Skeletal muscle tissue (tissue), 4 donors: ENCODE results near the gene VDAC1. TPM values are rescaled to one million over a fixed set of nuclear protein-coding genes. Genes with fewer than 3 reads are reported as not detected.

Experiments used
- H3K27ac ChIP-seq: one replicate; pipeline ENCODE4 v1.7.0; 2013; ENCODE audit warnings: mild to moderate bottlenecking, low read depth, low read length, inconsistent platforms
- H3K27me3 ChIP-seq, 3 donors: one replicate each; pipeline ENCODE4 v1.7.0; 2013; ENCODE audit warnings: low read length in 3 of 3; ENCODE audit not compliant: control insufficient read depth in 3 of 3, insufficient read depth in 3 of 3
- H3K36me3 ChIP-seq, 3 donors: one replicate each; pipeline ENCODE4 v1.7.0; 2013; ENCODE audit warnings: low read length in 3 of 3; ENCODE audit not compliant: control insufficient read depth in 3 of 3, insufficient read depth in 3 of 3
- H3K4me1 ChIP-seq, 3 donors: one replicate each; pipeline ENCODE4 v1.7.0; 2013; ENCODE audit warnings: low read length in 3 of 3, mild to moderate bottlenecking in 3 of 3; ENCODE audit not compliant: control insufficient read depth in 3 of 3, insufficient read depth in 3 of 3
- H3K4me3 ChIP-seq, 3 donors: one replicate each; pipeline ENCODE4 v1.7.0; 2013; ENCODE audit warnings: low read length in 3 of 3
- H3K9ac ChIP-seq, 3 donors: one replicate each; pipeline ENCODE4 v1.7.0; 2013; ENCODE audit warnings: low read length in 3 of 3, mild to moderate bottlenecking in 3 of 3, moderate library complexity in 2 of 3, low read depth in 1 of 3
- H3K9me3 ChIP-seq, 3 donors: one replicate each; pipeline ENCODE4 v1.7.0; 2013; ENCODE audit warnings: low read length in 3 of 3; ENCODE audit not compliant: control insufficient read depth in 3 of 3
- total RNA-seq: library from RNA; depleted of rRNA; stranded (reverse); fragments of >200 nt; gene quantifications from one replicate; pipeline ENCODE4 v1.2.3, GENCODE V29; 2014
- donor health status: Osteomylitis.

Gene VDAC1
- total RNA-seq, result 257 TPM

DNA sequence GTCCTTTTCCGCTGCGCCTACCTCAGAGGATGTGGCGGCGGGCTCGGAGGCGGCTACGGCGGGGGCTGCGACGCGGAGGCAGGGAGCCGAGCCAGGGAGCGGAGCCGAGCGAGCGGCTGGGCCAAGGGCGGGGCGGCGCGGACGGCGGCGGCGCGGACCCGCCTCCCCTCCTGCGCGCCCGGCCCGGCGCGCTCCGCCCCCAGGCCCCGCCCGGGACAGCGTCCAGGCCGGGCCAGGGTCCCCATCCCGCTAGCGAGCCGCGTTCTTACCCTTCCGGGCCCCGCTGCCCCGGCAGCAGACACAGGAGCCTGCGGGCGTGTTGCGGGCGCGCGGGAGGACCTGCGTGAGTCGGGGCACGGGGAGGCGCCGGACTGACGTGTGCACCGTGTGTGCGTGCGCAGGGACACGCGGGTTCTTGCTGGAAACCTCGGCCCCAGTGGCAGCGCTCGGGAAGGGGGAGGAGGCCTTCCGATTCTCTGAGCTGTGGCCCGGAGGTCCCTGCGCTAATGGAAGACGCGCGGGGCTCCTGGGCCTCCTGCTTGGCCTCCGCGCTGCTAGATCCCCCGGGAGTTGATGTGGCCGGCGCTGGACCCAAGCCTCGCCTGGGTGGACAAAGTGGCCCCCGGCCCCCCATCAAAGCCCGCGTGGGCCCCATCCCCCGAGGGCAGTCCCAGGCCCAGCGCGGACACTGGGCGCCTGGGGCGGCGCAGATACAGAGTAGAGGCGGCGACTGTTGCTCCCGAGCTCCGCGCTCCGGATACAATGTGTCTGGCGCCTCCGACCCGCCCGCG, at the start of gene VDAC1:
VDAC1 (minus strand) TSS at position 350 of the 791 bp plus-strand sequence. CDS start 11,963 bp downstream, outside the sequence.
- Histone ChIP-seq H3K4me1 (peaks cover 48 to 55% (median 50%) of the 10 kb centered on the region in 3 donors), H3K27me3 (no peaks in the 10 kb centered on the region), H3K4me3 (peak within 1 kb of the TSS; percentile 71 to 87 (median 85)), H3K9me3 (no peaks in the 10 kb centered on the region), H3K27ac (peak within 1 kb of the TSS; percentile 98), H3K36me3 (peaks cover 5 to 10% (median 8%) of the 10 kb centered on the region in 3 donors), H3K9ac (peak within 1 kb of the TSS; percentile 92 to 99 (median 92))

DNA sequence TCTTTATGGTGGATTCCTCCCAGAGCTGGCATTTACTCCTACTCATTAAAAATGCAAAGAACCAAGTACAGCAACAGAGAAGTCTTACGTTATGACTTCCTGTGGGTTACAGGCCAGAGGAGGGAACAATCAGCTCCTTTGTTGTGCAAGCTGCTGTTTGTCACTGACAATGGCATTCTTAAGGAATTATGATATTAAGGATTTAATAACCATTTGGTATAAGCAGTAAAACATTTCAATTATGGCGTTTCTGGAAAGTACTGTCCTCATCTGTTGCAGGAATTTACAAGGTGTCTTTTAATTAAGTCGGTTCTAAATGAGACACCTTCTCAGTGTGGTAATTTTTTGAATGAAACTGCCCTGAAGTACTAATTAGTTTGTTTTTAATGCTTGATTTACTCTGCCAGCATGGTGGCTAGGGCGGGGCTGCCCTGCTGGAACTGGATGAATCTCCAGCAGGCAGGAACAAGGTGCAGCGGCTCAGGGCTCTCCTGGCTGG, 49.1 kb upstream of the VDAC1 start:
- H3K9me3 ChIP-seq, result no peaks in the 10 kb centered on the region

DNA sequence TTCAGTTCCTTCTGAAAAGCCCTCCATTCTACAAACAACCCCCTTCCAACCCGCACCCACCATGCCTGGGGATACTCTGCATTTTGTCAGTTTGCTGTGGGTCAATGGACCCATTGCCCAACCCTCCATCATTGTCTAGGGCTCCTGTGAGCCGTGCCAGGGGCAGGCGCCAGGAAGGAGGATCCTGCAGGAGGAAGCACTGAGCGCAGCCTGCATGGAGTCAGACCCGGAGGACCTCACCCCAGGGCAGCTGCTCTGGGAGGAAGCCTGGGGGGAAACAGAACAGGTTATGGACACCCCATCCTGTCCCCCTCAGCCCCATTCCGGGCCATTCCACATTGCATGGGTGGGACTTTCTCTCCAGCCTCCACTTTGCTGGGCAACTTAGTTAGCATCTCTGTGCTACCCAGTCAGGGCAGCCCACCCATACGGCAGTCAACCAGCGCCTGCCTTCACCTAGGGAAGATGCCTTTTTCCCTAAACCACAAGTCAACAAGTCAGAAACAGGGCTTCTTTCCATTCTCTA, 48.6 kb upstream of the VDAC1 start:
- no peak overlapping the region for H3K27ac ChIP-seq
- no peak overlapping the region for H3K9ac ChIP-seq
- H3K4me1 ChIP-seq, result peaks cover 0 to 2% (median under 1%) of the 10 kb centered on the region in 3 donors
- H3K4me3 ChIP-seq, result no peak overlapping the region
- no peaks in the 10 kb centered on the region for H3K36me3 ChIP-seq
- H3K9me3 ChIP-seq, result no peaks in the 10 kb centered on the region
- H3K27me3 ChIP-seq, result no peaks in the 10 kb centered on the region

More for the DNA sequence above, 49.1 kb upstream of the VDAC1 start:
- no peaks in the 10 kb centered on the region for H3K27me3 ChIP-seq
- H3K27ac ChIP-seq, result no peak overlapping the region
- peaks cover 4 to 7% (median 5%) of the 10 kb centered on the region in 3 donors for H3K4me1 ChIP-seq
- H3K9ac ChIP-seq, result no peak overlapping the region
- no peak overlapping the region for H3K4me3 ChIP-seq
- H3K36me3 ChIP-seq, result no peaks in the 10 kb centered on the region

GRCh38 chr5:134051305-134051704, 46.5 kb upstream of the VDAC1 start:
- Histone ChIP-seq H3K9me3 (no peaks in the 10 kb centered on the region), H3K27ac (no peak overlapping the region), H3K4me1 (peaks cover 0 to 2% (median 0%) of the 10 kb centered on the region in 3 donors), H3K36me3 (no peaks in the 10 kb centered on the region), H3K27me3 (no peaks in the 10 kb centered on the region), H3K4me3 (no peak overlapping the region), H3K9ac (no peak overlapping the region)

DNA sequence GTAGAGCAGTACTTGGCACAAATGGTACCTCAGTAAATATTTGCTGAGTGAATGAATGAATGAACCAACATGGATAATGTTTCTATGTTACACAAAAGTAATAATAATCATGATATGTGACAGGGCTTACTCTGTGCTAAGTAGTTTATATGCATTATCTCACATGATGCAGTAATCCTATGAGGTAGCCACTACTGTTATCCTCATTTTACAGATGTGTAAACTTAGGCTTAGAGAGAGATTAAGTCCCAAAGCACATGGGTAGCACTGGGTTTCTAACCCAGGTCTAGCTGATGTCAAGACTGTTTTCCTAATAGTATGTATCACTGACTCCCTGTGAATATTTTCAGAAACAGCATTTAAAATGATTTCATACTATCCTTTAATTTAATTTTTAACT, 44.1 kb upstream of the VDAC1 start:
- Histone ChIP-seq H3K27ac (no peak overlapping the region), H3K4me1 (peaks cover 0 to 2% (median 0%) of the 10 kb centered on the region in 3 donors), H3K9me3 (no peaks in the 10 kb centered on the region), H3K9ac (no peak overlapping the region), H3K36me3 (no peaks in the 10 kb centered on the region), H3K4me3 (no peak overlapping the region), H3K27me3 (no peaks in the 10 kb centered on the region)

GRCh38 chr5:134047687-134048056, 42.9 kb upstream of the VDAC1 start:
- Histone ChIP-seq H3K4me3 (no peak overlapping the region), H3K9me3 (no peaks in the 10 kb centered on the region), H3K36me3 (no peaks in the 10 kb centered on the region), H3K4me1 (no peaks in the 10 kb centered on the region), H3K27ac (no peak overlapping the region), H3K27me3 (no peaks in the 10 kb centered on the region), H3K9ac (no peak overlapping the region)

DNA sequence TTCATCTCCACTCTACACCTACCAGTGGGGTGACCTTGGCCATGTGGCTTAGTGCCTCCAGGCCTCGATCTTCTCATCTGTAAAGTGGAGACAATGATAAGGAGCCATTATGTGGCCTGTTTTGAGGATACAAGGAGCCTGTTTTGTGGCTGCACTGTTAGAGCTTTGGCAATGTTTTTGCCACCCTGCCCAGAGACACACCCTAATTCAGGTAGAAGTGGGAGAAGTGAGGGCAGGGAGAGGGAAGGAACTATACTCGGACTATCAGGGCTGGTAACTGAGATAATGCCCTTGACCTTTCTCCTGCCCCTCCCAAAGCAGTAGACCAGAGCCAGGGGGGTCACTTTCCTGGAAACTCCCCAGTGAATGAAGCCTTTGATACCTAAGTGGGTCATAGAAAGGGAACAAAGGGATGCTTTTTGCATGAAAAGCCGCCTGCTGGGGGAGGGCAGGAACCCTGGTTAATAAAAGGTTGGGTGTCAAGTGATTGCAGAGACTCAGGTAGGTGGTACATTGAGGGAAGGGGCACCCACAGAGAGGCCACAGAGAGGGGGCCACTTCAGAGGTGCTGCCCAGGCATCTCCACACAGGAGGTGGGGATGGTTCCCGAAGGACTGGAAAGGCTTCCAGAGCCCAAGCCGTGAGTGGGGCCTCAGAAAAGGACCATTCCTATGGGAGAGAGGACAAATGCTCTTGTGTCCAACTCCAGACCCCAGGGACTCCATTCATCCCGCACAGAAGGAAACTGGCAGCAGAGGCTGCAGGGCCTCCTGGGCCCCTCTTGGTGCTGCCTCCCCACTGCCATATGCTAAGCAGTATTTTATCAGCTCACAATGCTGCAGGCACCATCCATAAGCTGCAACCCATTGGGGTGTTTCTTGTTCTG, 42.3 kb upstream of the VDAC1 start:
- Histone ChIP-seq H3K27me3 (no peaks in the 10 kb centered on the region), H3K27ac (no peak overlapping the region), H3K36me3 (no peaks in the 10 kb centered on the region), H3K4me3 (no peak overlapping the region), H3K4me1 (no peaks in the 10 kb centered on the region), H3K9me3 (no peaks in the 10 kb centered on the region), H3K9ac (no peak overlapping the region)

DNA sequence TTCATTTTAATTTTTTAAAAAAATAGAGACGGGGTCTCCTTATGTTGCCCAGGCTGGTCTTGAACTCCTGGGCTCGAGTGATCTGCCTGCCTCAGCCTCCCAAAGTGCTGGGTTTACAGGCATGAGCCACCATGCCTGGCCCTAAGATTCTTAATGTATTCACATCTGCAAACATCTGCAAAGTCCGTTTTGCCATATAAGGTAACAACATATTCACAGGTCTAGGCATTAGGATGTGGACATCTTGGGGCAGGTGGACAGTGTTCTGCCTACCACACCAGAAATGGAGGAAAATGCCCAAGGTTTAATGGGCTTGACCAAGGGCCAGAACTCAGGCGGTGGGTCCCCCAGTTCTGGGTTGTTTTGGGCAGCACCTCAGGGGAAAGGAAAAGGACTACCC, 41.6 kb upstream of the VDAC1 start:
- no peaks in the 10 kb centered on the region for H3K27me3 ChIP-seq
- H3K27ac ChIP-seq, result no peak overlapping the region
- H3K4me1 ChIP-seq, result no peaks in the 10 kb centered on the region
- H3K4me3 ChIP-seq, result no peak overlapping the region
- H3K36me3 ChIP-seq, result no peaks in the 10 kb centered on the region
- no peak overlapping the region for H3K9ac ChIP-seq
- H3K9me3 ChIP-seq, result no peaks in the 10 kb centered on the region

- Histone ChIP-seq H3K4me3 (no peak overlapping the region), H3K36me3 (no peaks in the 10 kb centered on the region), H3K27me3 (no peaks in the 10 kb centered on the region), H3K9me3 (no peaks in the 10 kb centered on the region), H3K27ac (no peak overlapping the region), H3K4me1 (peaks cover 3 to 4% (median 4%) of the 10 kb centered on the region in 3 donors), H3K9ac (no peak overlapping the region)
Observed at GRCh38 chr5:134043793-134044792, 39.3 kb upstream of the VDAC1 start.
